H1 (cell line): ENCODE data around the gene MYOM1. TPM values are rescaled to one million over a fixed set of nuclear protein-coding genes. Genes with fewer than 3 reads are reported as not detected.

Source experiments
- EP300 ChIP-seq, 2 experiments: IDR thresholded peaks; 1 replicate in 1 of 2; 2 replicates in 1 of 2; pipeline ENCODE4 v1.6.1; 2011 to 2012; ENCODE audit warnings: low read depth in 2 of 2, low read length in 2 of 2, mild to moderate bottlenecking in 2 of 2, borderline replicate concordance in 1 of 2, inconsistent platforms in 1 of 2, moderate library complexity in 1 of 2
- EZH2 ChIP-seq: fragments of 200-600 bp; sonication (generic); IDR thresholded peaks from 2 replicates; pipeline ENCODE4 v1.7.1; 2012; ENCODE audit warnings: low read depth, mild to moderate bottlenecking, moderate library complexity, low read length, inconsistent platforms; ENCODE audit not compliant: severe bottlenecking
- JUND ChIP-seq: IDR thresholded peaks from 2 replicates; pipeline ENCODE4 v1.6.1; 2011; ENCODE audit warnings: mild to moderate bottlenecking, improper control_type of control experiment, low read length
- SP2 ChIP-seq: IDR thresholded peaks from 2 replicates; pipeline ENCODE4 v1.6.1; 2012; ENCODE audit warnings: mild to moderate bottlenecking, low read length, inconsistent platforms
- polyA plus RNA-seq, 7 experiments: library from polyadenylated mRNA; depleted of rRNA in 3 of 7; stranded (reverse) in 5 of 7; unstranded in 2 of 7; fragments of >200 nt in 5 of 7; fragments of 200-250 nt in 2 of 7; gene quantifications; 1 replicate in 5 of 7; 2 replicates in 1 of 7; 4 replicates in 1 of 7; pipeline versions ENCODE4 v1.2.1 to v1.2.3, GENCODE V29; 2011 to 2013; ENCODE audit warnings: missing spikeins in 2 of 7, mixed read lengths in 2 of 7
- total RNA-seq: library from RNA; stranded (reverse); fragmentation: NEBNext Ultra II Directional; extraction: Animal tissue kit (Norgen Biotek cat#: 25700); gene quantifications from 2 replicates; pipeline ENCODE4 v1.2.1, GENCODE V29; 2021

MYOM1 gene
- total and polyA plus RNA-seq, 2 of the 8 experiments (the other 6 are each of a cell fraction or from before 2014, with no cell fraction given) = 0.06 to 0.32 TPM

GRCh38 chr18:3048820-3049349 lies 170.9 kb downstream of the MYOM1 start (continued):
- no peak for TF ChIP-seq JUND
- no peak for TF ChIP-seq EZH2
- no peak for TF ChIP-seq SP2
- no peak for TF ChIP-seq EP300 (IDR thresholded peaks at IDR 0.05; ENCODE audit: borderline replicate concordance in 1 of 2, low read depth in 2 of 2, low read length in 2 of 2)
